ENCODE data around the gene GMEB2. TPM values are rescaled to one million over a fixed set of nuclear protein-coding genes. Genes with fewer than 3 reads are reported as not detected.
"Not testable (repeated sequence)": the region's sequence is repeated elsewhere in the genome, so short reads cannot be mapped to it uniquely, and the experiment has no call there.

Gene GMEB2
- total RNA-seq, 1 experiment from 2014 or later: 18.8 TPM

GRCh38 chr20:63661108-63661507 lies 34.2 kb upstream of the GMEB2 start:
- Mint-ChIP-seq H3K4me3 (ENCODE audit: low read depth, unreplicated experiment) (no peak overlapping the region), H3K36me3 (ENCODE audit: insufficient read depth, unreplicated experiment) (peaks cover 40% of the 10 kb centered on the region), H3K27me3 (ENCODE audit: unreplicated experiment) (no peaks in the 10 kb centered on the region), H3K27ac (ENCODE audit: unreplicated experiment) (no peak overlapping the region), H3K4me1 (ENCODE audit: low read depth, unreplicated experiment) (peaks cover 27% of the 10 kb centered on the region), H3K9me3 (ENCODE audit: low read depth, unreplicated experiment) (no peaks in the 10 kb centered on the region)
- CTCF ChIA-PET: no interaction called here
- DNase-seq: no peak
- intact Hi-C loops (cut with micrococcal nuclease; ENCODE audit: unreplicated experiment): no loop called here
- TF ChIP-seq, protein P1, sequence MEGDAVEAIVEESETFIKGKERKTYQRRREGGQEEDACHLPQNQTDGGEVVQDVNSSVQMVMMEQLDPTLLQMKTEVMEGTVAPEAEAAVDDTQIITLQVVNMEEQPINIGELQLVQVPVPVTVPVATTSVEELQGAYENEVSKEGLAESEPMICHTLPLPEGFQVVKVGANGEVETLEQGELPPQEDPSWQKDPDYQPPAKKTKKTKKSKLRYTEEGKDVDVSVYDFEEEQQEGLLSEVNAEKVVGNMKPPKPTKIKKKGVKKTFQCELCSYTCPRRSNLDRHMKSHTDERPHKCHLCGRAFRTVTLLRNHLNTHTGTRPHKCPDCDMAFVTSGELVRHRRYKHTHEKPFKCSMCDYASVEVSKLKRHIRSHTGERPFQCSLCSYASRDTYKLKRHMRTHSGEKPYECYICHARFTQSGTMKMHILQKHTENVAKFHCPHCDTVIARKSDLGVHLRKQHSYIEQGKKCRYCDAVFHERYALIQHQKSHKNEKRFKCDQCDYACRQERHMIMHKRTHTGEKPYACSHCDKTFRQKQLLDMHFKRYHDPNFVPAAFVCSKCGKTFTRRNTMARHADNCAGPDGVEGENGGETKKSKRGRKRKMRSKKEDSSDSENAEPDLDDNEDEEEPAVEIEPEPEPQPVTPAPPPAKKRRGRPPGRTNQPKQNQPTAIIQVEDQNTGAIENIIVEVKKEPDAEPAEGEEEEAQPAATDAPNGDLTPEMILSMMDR (IDR thresholded peaks at IDR 0.05; ENCODE audit: unreplicated experiment): no peak
- BruUV-seq (replicated peaks): no TSS peak

- CTCF ChIA-PET: no interaction called here
- intact Hi-C loops (cut with micrococcal nuclease; ENCODE audit: unreplicated experiment): no loop called here
- no peak overlapping the region for H3K4me3 Mint-ChIP-seq (ENCODE audit: low read depth, unreplicated experiment)
- no peak for DNase-seq
- H3K4me1 Mint-ChIP-seq (ENCODE audit: low read depth, unreplicated experiment): peaks cover 27% of the 10 kb centered on the region
- no peaks in the 10 kb centered on the region for H3K9me3 Mint-ChIP-seq (ENCODE audit: low read depth, unreplicated experiment)
- peaks cover 39% of the 10 kb centered on the region for H3K36me3 Mint-ChIP-seq (ENCODE audit: insufficient read depth, unreplicated experiment)
- no TSS peak for BruUV-seq (replicated peaks)
- TF ChIP-seq, protein P1 (IDR thresholded peaks at IDR 0.05; ENCODE audit: unreplicated experiment): no peak
- no peaks in the 10 kb centered on the region for H3K27me3 Mint-ChIP-seq (ENCODE audit: unreplicated experiment)
- no peak overlapping the region for H3K27ac Mint-ChIP-seq (ENCODE audit: unreplicated experiment)
Measured at GRCh38 chr20:63660622-63661021, 33.7 kb upstream of the GMEB2 start.

- H3K27ac Mint-ChIP-seq (ENCODE audit: unreplicated experiment); intact Hi-C loops (cut with micrococcal nuclease; ENCODE audit: unreplicated experiment); H3K27me3 Mint-ChIP-seq (ENCODE audit: unreplicated experiment); DNase-seq; H3K9me3 Mint-ChIP-seq (ENCODE audit: low read depth, unreplicated experiment); CTCF ChIA-PET: not testable (repeated sequence)
- Mint-ChIP-seq H3K4me1 (ENCODE audit: low read depth, unreplicated experiment) (peaks cover 27% of the 10 kb centered on the region), H3K36me3 (ENCODE audit: insufficient read depth, unreplicated experiment) (peaks cover 39% of the 10 kb centered on the region), H3K4me3 (ENCODE audit: low read depth, unreplicated experiment) (peak overlapping the region; percentile 93)
- TSS peak; percentile 63 for BruUV-seq (replicated peaks)
Measured at GRCh38 chr20:63660174-63660573, 33.3 kb upstream of the GMEB2 start.

DNA sequence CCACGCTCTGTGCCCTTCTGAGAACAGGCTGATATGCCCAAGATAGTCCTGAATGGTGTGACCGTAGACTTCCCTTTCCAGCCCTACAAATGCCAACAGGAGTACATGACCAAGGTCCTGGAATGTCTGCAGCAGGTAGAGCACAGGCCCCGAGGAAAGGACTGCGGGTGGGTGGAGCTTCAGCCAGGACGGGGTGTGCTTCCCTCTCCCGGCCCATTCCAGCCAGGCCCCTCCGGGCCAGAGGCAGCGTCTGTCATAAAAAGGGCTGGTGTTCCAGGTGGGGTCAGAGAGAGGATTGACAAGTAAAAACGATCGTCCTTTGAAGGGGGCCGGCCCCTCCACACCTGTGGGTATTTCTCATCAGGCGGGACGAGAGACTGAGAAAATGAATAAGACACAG lies 32.5 kb upstream of the GMEB2 start:
- peaks cover 39% of the 10 kb centered on the region for H3K36me3 Mint-ChIP-seq (ENCODE audit: insufficient read depth, unreplicated experiment)
- peaks cover 27% of the 10 kb centered on the region for H3K4me1 Mint-ChIP-seq (ENCODE audit: low read depth, unreplicated experiment)
- intact Hi-C loops (cut with micrococcal nuclease; ENCODE audit: unreplicated experiment): no loop called here
- CTCF ChIA-PET: no interaction called here
- no peak overlapping the region for H3K27ac Mint-ChIP-seq (ENCODE audit: unreplicated experiment)
- no TSS peak for BruUV-seq (replicated peaks)
- no peaks in the 10 kb centered on the region for H3K9me3 Mint-ChIP-seq (ENCODE audit: low read depth, unreplicated experiment)
- no peak for DNase-seq
- H3K27me3 Mint-ChIP-seq (ENCODE audit: unreplicated experiment): peaks cover 10% of the 10 kb centered on the region
- peak overlapping the region; percentile 93 for H3K4me3 Mint-ChIP-seq (ENCODE audit: low read depth, unreplicated experiment)
- TF ChIP-seq, protein P1 (IDR thresholded peaks at IDR 0.05; ENCODE audit: unreplicated experiment): no peak

- CTCF ChIA-PET: interaction anchor here (0.8 to 1.1 kb wide), 8 partner anchors 17 to 322 kb away, joined by 3 to 13 read pairs (median 3); partner anchors contain the start of genes ARFRP1, PRPF6, PTK6 and ZGPAT
Measured at GRCh38 chr20:63658749-63659187, 31.9 kb upstream of the GMEB2 start.

More at GRCh38 chr20:63658749-63659187, 31.9 kb upstream of the GMEB2 start:
- no peaks in the 10 kb centered on the region for H3K9me3 Mint-ChIP-seq (ENCODE audit: low read depth, unreplicated experiment)
- BruUV-seq (replicated peaks): no TSS peak
- intact Hi-C loops (cut with micrococcal nuclease; ENCODE audit: unreplicated experiment): no loop called here
- peak overlapping the region; percentile 73 for H3K27ac Mint-ChIP-seq (ENCODE audit: unreplicated experiment)
- DNase-seq: no peak
- TF ChIP-seq, protein P1 (IDR thresholded peaks at IDR 0.05; ENCODE audit: unreplicated experiment): no peak
- peaks cover 16% of the 10 kb centered on the region for H3K27me3 Mint-ChIP-seq (ENCODE audit: unreplicated experiment)
- H3K36me3 Mint-ChIP-seq (ENCODE audit: insufficient read depth, unreplicated experiment): peaks cover 39% of the 10 kb centered on the region
- peak overlapping the region; percentile 93 for H3K4me3 Mint-ChIP-seq (ENCODE audit: low read depth, unreplicated experiment)
- peaks cover 31% of the 10 kb centered on the region for H3K4me1 Mint-ChIP-seq (ENCODE audit: low read depth, unreplicated experiment)

Measured in Calu3 (cell line).